ENCODE results near the gene E2F3. TPM values are rescaled to one million over a fixed set of nuclear protein-coding genes. Genes with fewer than 3 reads are reported as not detected.

The E2F3 gene
- total and polyA plus RNA-seq, 4 donors, result 4.1 to 13.3 (median 7.7) TPM

DNA sequence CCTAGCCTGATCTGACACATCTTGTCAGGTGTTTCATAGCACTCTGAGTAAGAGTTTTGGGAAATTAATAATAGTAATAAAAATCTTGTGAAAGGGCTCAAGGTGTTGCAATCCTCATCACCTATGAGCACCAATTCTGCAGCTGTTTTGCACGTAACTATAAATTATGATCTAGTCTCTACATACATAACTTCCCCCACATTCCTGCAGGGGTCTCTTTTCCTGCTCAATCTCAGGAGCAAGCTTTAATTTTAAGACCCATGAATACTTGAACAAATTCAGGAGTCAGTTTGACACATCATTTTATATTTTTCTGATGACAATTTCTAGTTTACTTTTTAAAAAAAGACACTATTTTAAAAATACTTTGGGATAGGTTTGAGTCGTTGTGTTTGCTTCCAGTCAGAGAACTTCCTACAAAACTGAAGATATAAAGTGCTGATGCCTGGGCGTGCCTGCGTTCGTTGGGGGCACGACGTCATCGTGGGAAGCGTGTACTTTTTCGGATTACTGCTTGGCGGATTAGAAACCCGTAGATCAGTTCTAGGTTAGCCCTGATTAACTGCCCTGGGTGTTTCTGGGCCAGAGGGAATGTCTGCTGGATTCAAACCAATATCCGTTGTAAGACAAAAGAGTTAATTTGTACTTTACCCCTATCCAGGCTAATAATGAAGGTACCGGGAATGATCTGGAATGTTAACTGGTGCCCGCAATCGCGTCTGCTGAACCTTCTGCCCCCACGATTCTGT lies 1.0 kb upstream of the E2F3 start:
- Histone ChIP-seq H3K27ac (ENCODE audit: low read depth in 1 of 2, low read length in 1 of 2) (peak overlapping the region; percentile 71 to 75), H3K4me3 (peak overlapping the region; percentile 59), H3K27me3 (ENCODE audit: control insufficient read depth in 3 of 3, insufficient read depth in 3 of 3, low read length in 2 of 3) (peaks cover 0 to 2% (median 0%) of the 10 kb centered on the region in 3 donors), H3K4me1 (ENCODE audit: control insufficient read depth in 5 of 5, insufficient read depth in 5 of 5, low read length in 5 of 5) (peaks cover 0 to 11% (median 0%) of the 10 kb centered on the region in 5 donors), H3K9me3 (ENCODE audit: control insufficient read depth in 4 of 4, insufficient read depth in 3 of 4, low read length in 3 of 4) (no peaks in the 10 kb centered on the region), H3K36me3 (ENCODE audit: control insufficient read depth in 4 of 4, insufficient read depth in 4 of 4, low read length in 4 of 4) (no peaks in the 10 kb centered on the region), H3K9ac (ENCODE audit: insufficient read depth in 1 of 2, low read length in 2 of 2) (peak overlapping the region in 1 of 2 donors; percentile 77)
- TF ChIP-seq, protein P1, sequence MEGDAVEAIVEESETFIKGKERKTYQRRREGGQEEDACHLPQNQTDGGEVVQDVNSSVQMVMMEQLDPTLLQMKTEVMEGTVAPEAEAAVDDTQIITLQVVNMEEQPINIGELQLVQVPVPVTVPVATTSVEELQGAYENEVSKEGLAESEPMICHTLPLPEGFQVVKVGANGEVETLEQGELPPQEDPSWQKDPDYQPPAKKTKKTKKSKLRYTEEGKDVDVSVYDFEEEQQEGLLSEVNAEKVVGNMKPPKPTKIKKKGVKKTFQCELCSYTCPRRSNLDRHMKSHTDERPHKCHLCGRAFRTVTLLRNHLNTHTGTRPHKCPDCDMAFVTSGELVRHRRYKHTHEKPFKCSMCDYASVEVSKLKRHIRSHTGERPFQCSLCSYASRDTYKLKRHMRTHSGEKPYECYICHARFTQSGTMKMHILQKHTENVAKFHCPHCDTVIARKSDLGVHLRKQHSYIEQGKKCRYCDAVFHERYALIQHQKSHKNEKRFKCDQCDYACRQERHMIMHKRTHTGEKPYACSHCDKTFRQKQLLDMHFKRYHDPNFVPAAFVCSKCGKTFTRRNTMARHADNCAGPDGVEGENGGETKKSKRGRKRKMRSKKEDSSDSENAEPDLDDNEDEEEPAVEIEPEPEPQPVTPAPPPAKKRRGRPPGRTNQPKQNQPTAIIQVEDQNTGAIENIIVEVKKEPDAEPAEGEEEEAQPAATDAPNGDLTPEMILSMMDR (IDR thresholded peaks at IDR 0.05; ENCODE audit: control extremely low read depth, extremely low read depth), result no peak
- 1% methylated on average over 18 of the region's 18 CpGs for WGBS, 2 donors
- DNase-seq, result peak; percentile 37 to 58 (median 39)
- ATAC-seq (ENCODE audit: insufficient read depth, low FRiP score), result no peak

DNA sequence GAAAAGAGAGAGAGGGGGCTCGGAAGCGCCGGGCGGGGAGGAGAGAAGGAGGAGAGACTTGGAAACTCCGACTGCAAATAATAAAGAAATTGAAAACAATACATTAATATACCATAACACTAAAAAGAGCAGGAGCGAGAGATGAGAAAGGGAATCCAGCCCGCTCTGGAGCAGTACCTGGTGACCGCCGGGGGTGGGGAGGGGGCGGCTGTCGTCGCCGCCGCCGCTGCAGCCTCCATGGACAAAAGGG lies 338 bp downstream of the E2F3 start:
- peaks cover 0 to 11% (median 0%) of the 10 kb centered on the region in 5 donors for H3K4me1 ChIP-seq (ENCODE audit: control insufficient read depth in 5 of 5, insufficient read depth in 5 of 5, low read length in 5 of 5)
- H3K27me3 ChIP-seq (ENCODE audit: control insufficient read depth in 3 of 3, insufficient read depth in 3 of 3, low read length in 2 of 3), result peaks cover 0 to 2% (median 0%) of the 10 kb centered on the region in 3 donors
- H3K27ac ChIP-seq (ENCODE audit: low read depth in 1 of 2, low read length in 1 of 2), result peak overlapping the region; percentile 68 to 81
- no peaks in the 10 kb centered on the region for H3K9me3 ChIP-seq (ENCODE audit: control insufficient read depth in 4 of 4, insufficient read depth in 3 of 4, low read length in 3 of 4)
- no peak for ATAC-seq (ENCODE audit: insufficient read depth, low FRiP score)
- DNase-seq, result no peak
- TF ChIP-seq, protein P1 (IDR thresholded peaks at IDR 0.05; ENCODE audit: control extremely low read depth, extremely low read depth), result no peak
- WGBS, 2 donors, result 0% methylated on average over 7 to 15 of the region's 15 CpGs
- H3K9ac ChIP-seq (ENCODE audit: insufficient read depth in 1 of 2, low read length in 2 of 2), result peak overlapping the region in 1 of 2 donors; percentile 58
- no peaks in the 10 kb centered on the region for H3K36me3 ChIP-seq (ENCODE audit: control insufficient read depth in 4 of 4, insufficient read depth in 4 of 4, low read length in 4 of 4)
- H3K4me3 ChIP-seq, result peak overlapping the region; percentile 56

DNA sequence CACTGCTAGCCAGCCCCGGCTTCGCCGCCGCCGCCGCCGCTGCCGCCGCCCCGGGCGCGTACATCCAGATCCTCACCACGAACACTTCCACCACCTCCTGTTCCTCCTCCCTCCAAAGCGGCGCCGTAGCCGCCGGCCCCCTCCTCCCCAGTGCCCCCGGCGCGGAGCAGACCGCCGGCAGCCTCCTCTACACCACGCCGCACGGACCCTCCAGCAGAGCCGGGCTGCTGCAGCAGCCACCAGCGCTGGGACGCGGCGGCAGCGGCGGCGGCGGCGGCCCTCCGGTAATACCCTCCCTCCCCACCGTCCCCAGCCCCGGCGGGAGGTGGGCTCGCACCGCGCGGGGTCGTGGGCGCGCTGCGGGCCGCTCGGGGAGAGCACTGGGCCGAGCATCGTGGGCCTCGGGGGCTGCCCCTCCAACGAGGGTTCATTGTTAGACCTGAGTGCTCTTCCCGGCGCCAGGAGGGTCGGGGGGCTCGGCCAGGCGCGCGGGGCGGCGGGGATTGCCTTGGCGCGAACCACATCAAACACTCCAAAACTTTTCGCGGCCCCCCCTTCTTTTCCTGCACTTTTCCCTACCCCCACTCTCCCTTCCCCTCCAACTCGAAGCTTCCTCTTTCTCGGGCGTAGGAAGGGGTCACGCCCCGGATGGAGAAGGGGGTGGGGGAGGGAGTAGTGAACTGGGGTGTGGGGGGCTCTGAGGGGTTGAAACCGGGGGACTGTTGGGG lies 827 bp downstream of the E2F3 start:
- ATAC-seq (ENCODE audit: insufficient read depth, low FRiP score) (no peak), DNase-seq (peak; percentile 54 to 65 (median 57))
- WGBS, 2 donors, result 1% methylated on average over 57 to 73 of the region's 73 CpGs
- Histone ChIP-seq H3K27me3 (ENCODE audit: control insufficient read depth in 3 of 3, insufficient read depth in 3 of 3, low read length in 2 of 3) (peaks cover 0 to 2% (median 0%) of the 10 kb centered on the region in 3 donors), H3K36me3 (ENCODE audit: control insufficient read depth in 4 of 4, insufficient read depth in 4 of 4, low read length in 4 of 4) (no peaks in the 10 kb centered on the region), H3K4me1 (ENCODE audit: control insufficient read depth in 5 of 5, insufficient read depth in 5 of 5, low read length in 5 of 5) (peaks cover 0 to 11% (median 0%) of the 10 kb centered on the region in 5 donors), H3K4me3 (peak overlapping the region; percentile 56), H3K9me3 (ENCODE audit: control insufficient read depth in 4 of 4, insufficient read depth in 3 of 4, low read length in 3 of 4) (no peaks in the 10 kb centered on the region), H3K9ac (ENCODE audit: insufficient read depth in 1 of 2, low read length in 2 of 2) (peak overlapping the region in 1 of 2 donors; percentile 68), H3K27ac (ENCODE audit: low read depth in 1 of 2, low read length in 1 of 2) (peak overlapping the region; percentile 85 to 86)
- TF ChIP-seq, protein P1 (IDR thresholded peaks at IDR 0.05; ENCODE audit: control extremely low read depth, extremely low read depth), result no peak
